Endothelial cell of umbilical vein (primary cell): Measurements from ENCODE around the gene CALML6. TPM values are rescaled to one million over a fixed set of nuclear protein-coding genes. Genes with fewer than 3 reads are reported as not detected.

Experiments
- BruUV-seq: library from RNA; stranded (reverse); fragments of 400-500 nt; replicated peaks from 2 replicates; lab custom pipeline; 2021; lab: Mats Ljungman, UMichigan
- CTCF ChIA-PET: fragments of 300-600, 350-600 bp; sonication (Branson Sonifier 250); formaldehyde crosslinking; loops from one replicate; lab custom pipeline; 2021; ENCODE audit warnings: antibody characterized with exemption, inconsistent platforms; lab: Charles Lee
- POLR2A ChIA-PET: fragments of 300-600, 350-600 bp; sonication (Branson Sonifier 250); formaldehyde crosslinking; loops from one replicate; lab custom pipeline; 2021; ENCODE audit warnings: antibody characterized with exemption, inconsistent platforms; lab: Charles Lee
- DNase-seq: peaks from one replicate; pipeline ENCODE4 v3.0.0-alpha.2; 2011; ENCODE audit warnings: low read depth, low spot score
- FAIRE-seq: peaks from 2 replicates; lab custom pipeline; 2011; peaks lifted over from hg19 to GRCh38; lab: Jason Lieb, UNC
- H2AFZ ChIP-seq: 2 replicates; pipeline ENCODE4 v1.6.0; 2012; ENCODE audit warnings: low read depth, low read length, control low read depth, inconsistent platforms
- H3K27ac ChIP-seq: 2 replicates; pipeline ENCODE4 v1.5.1; 2011; ENCODE audit warnings: low read depth, mild to moderate bottlenecking, control low read depth, low read length, moderate library complexity; ENCODE audit not compliant: insufficient read depth
- H3K27me3 ChIP-seq, 2 experiments: 2 replicates each; pipeline versions ENCODE4 v1.6.0 to v1.6.1; 2011; ENCODE audit warnings: low read length in 2 of 2, mixed read lengths in 1 of 2; ENCODE audit not compliant: control insufficient read depth in 2 of 2, insufficient read depth in 2 of 2
- H3K36me3 ChIP-seq, 2 experiments: 2 replicates in 1 of 2; 3 replicates in 1 of 2; pipeline ENCODE4 v1.5.1; 2011; ENCODE audit warnings: low read length in 2 of 2, mild to moderate bottlenecking in 1 of 2, moderate library complexity in 1 of 2; ENCODE audit not compliant: control insufficient read depth in 2 of 2, insufficient read depth in 2 of 2; ENCODE audit errors: extremely low read depth in 1 of 2
- H3K4me1 ChIP-seq: 3 replicates; pipeline ENCODE4 v1.5.1; 2011; ENCODE audit warnings: mild to moderate bottlenecking, low read length; ENCODE audit not compliant: control insufficient read depth, insufficient read depth; ENCODE audit errors: extremely low read depth
- H3K4me2 ChIP-seq: 2 replicates; pipeline ENCODE4 v1.6.1; 2011; ENCODE audit warnings: low read length, control low read depth, mixed read lengths; ENCODE audit not compliant: insufficient read depth
- H3K4me3 ChIP-seq, 3 experiments: fragments of 200-600 bp in 1 of 3; sonication (generic), shearing (Covaris generic) in 1 of 3; replicated peaks in 1 of 3; 2 replicates each; pipeline ENCODE4 v1.5.1; 2011 to 2016; ENCODE audit warnings: control low read depth in 3 of 3, low read length in 3 of 3, mild to moderate bottlenecking in 2 of 3, inconsistent platforms in 1 of 3, low read depth in 1 of 3, moderate library complexity in 1 of 3; ENCODE audit not compliant: insufficient read depth in 1 of 3
- H3K79me2 ChIP-seq: 2 replicates; pipeline ENCODE4 v1.6.0; 2012; ENCODE audit warnings: low read length, inconsistent platforms; ENCODE audit not compliant: control insufficient read depth, insufficient read depth
- H3K9ac ChIP-seq: replicated peaks from 2 replicates; pipeline ENCODE3; 2011; ENCODE audit warnings: low read length, control low read depth; ENCODE audit not compliant: insufficient read depth; ENCODE audit errors: extremely low read depth
- H3K9me1 ChIP-seq: replicated peaks from 3 replicates; pipeline ENCODE4 v1.6.0; 2011; ENCODE audit warnings: mild to moderate bottlenecking, low read length; ENCODE audit not compliant: control insufficient read depth, insufficient read depth; ENCODE audit errors: extremely low read depth
- H3K9me3 ChIP-seq: replicated peaks from 2 replicates; pipeline ENCODE4 v1.5.1; 2012; ENCODE audit warnings: low read length, inconsistent platforms; ENCODE audit not compliant: control insufficient read depth, insufficient read depth
- H4K20me1 ChIP-seq: replicated peaks from 2 replicates; pipeline ENCODE3; 2011; ENCODE audit warnings: mild to moderate bottlenecking, low read length; ENCODE audit not compliant: control insufficient read depth, insufficient read depth; ENCODE audit errors: extremely low read depth
- EZH2 ChIP-seq: IDR thresholded peaks from 2 replicates; pipeline ENCODE4 v1.6.1; 2012; ENCODE audit warnings: borderline replicate concordance, low read depth, mild to moderate bottlenecking, moderate library complexity, low read length, inconsistent platforms; ENCODE audit not compliant: severe bottlenecking
- FOS ChIP-seq: IDR thresholded peaks from 2 replicates; pipeline ENCODE4 v1.6.1; 2011; ENCODE audit warnings: mild to moderate bottlenecking, low read length, moderate library complexity, borderline replicate concordance; ENCODE audit not compliant: insufficient read depth
- GATA2 ChIP-seq: IDR thresholded peaks from 2 replicates; pipeline ENCODE4 v1.7.0; 2011; ENCODE audit warnings: low read depth, mild to moderate bottlenecking, moderate library complexity, mixed read lengths, low read length; ENCODE audit not compliant: insufficient read length, insufficient read depth
- JUN ChIP-seq: IDR thresholded peaks from 2 replicates; pipeline ENCODE4 v1.6.1; 2011; ENCODE audit warnings: borderline replicate concordance, low read depth; ENCODE audit not compliant: insufficient read length, insufficient read depth
- MYC ChIP-seq: IDR thresholded peaks from one replicate; pipeline ENCODE4 v1.6.1; 2011; ENCODE audit warnings: mild to moderate bottlenecking, low read depth, low read length
- POLR2A ChIP-seq: IDR thresholded peaks from 2 replicates; pipeline ENCODE4 v1.6.1; 2012; ENCODE audit warnings: low read depth, mild to moderate bottlenecking, control low read depth, low read length
- POLR2AphosphoS5 ChIP-seq: IDR thresholded peaks from 2 replicates; pipeline ENCODE4 v1.6.1; 2012; ENCODE audit warnings: low read depth, mild to moderate bottlenecking, control low read depth, low read length, moderate library complexity; ENCODE audit not compliant: insufficient read depth
- dilution Hi-C: fragments of 300-500 bp; cut with MboI; formaldehyde crosslinking; loops from one replicate; pipeline ENCODE4 v1.15.0; 2019; ENCODE audit warnings: low sequenced_read_pairs; ENCODE audit not compliant: extremely low pct_ligation_motif_present
- intact Hi-C: fragments of 100-400 bp; cut with micrococcal nuclease; formaldehyde crosslinking; loops from one replicate; pipeline ENCODE4 v1.10.0; 2022
- polyA plus RNA-seq, 4 experiments: library from polyadenylated mRNA; depleted of rRNA in 3 of 4; stranded (reverse) in 3 of 4; unstranded in 1 of 4; fragments of >200 nt; gene quantifications; 2 replicates each; pipeline versions ENCODE4 v1.2.1 to v1.2.3, GENCODE V29; 2011 to 2012; ENCODE audit warnings: missing spikeins in 1 of 4
- total RNA-seq: library from RNA; stranded (reverse); gene quantifications from 2 replicates; pipeline ENCODE4 v1.2.3, GENCODE V29; 2021
- TF ChIP-seq, protein P1 (sequence below), 2 donors: IDR thresholded peaks; 1 replicate in 1 of 2; 2 replicates in 1 of 2; pipeline ENCODE4 v1.5.1; 2011; ENCODE audit warnings: low read length in 2 of 2, mild to moderate bottlenecking in 2 of 2, moderate library complexity in 2 of 2, control low read depth in 1 of 2, inconsistent platforms in 1 of 2, low read depth in 1 of 2; ENCODE audit not compliant: insufficient read depth in 1 of 2; ENCODE audit errors: extremely low read depth in 1 of 2
- TF ChIP-seq, protein P2 (sequence below): IDR thresholded peaks from 2 replicates; pipeline ENCODE4 v1.6.1; 2011; ENCODE audit not compliant: insufficient read depth, insufficient read length

CALML6 gene
- total and polyA plus RNA-seq, 2 donors (not counting 3 experiments of a cell fraction or from before 2014, with no cell fraction given), result 0.36 to 0.44 TPM

DNA sequence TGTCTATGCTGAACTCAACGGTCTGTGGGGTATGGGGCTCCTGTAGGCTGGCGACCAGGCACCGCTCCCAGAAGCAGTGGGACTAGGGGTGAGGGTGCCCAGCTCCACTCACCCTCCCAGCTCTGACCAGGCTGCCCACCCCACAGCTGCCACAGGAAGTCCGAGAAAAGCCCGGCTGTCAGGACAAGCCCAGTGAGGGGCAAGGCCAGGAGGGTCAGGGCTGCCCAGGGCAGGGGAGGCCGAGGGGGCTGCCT, 7.6 kb downstream of the CALML6 start:
- Histone ChIP-seq H3K79me2 (no peaks in the 10 kb centered on the region), H3K9me3 (no peaks in the 10 kb centered on the region), H3K4me3 (no peak overlapping the region), H3K36me3 (no peaks in the 10 kb centered on the region), H4K20me1 (no peaks in the 10 kb centered on the region), H3K9me1 (no peaks in the 10 kb centered on the region), H3K4me1 (peaks cover 5% of the 10 kb centered on the region), H3K9ac (no peak overlapping the region), H3K4me2 (no peak overlapping the region), H2AFZ (no peak overlapping the region), H3K27me3 (no peaks in the 10 kb centered on the region), H3K27ac (no peak overlapping the region)
- BruUV-seq, result no TSS peak
- CTCF ChIA-PET, result no interaction called here
- FAIRE-seq, result no peak
- intact Hi-C loops (no loop called here), dilution Hi-C loops (no loop called here)
- DNase-seq, result no peak
- TF ChIP-seq JUN (no peak), POLR2A (no peak), GATA2 (no peak), MYC (no peak), FOS (no peak), EZH2 (no peak), POLR2AphosphoS5 (no peak)
- TF ChIP-seq, protein P1, sequence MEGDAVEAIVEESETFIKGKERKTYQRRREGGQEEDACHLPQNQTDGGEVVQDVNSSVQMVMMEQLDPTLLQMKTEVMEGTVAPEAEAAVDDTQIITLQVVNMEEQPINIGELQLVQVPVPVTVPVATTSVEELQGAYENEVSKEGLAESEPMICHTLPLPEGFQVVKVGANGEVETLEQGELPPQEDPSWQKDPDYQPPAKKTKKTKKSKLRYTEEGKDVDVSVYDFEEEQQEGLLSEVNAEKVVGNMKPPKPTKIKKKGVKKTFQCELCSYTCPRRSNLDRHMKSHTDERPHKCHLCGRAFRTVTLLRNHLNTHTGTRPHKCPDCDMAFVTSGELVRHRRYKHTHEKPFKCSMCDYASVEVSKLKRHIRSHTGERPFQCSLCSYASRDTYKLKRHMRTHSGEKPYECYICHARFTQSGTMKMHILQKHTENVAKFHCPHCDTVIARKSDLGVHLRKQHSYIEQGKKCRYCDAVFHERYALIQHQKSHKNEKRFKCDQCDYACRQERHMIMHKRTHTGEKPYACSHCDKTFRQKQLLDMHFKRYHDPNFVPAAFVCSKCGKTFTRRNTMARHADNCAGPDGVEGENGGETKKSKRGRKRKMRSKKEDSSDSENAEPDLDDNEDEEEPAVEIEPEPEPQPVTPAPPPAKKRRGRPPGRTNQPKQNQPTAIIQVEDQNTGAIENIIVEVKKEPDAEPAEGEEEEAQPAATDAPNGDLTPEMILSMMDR (IDR thresholded peaks at IDR 0.05; ENCODE audit: extremely low read depth in 1 of 2, insufficient read depth in 1 of 2, low read depth in 1 of 2, low read length in 2 of 2), result no peak
- TF ChIP-seq, protein P2, sequence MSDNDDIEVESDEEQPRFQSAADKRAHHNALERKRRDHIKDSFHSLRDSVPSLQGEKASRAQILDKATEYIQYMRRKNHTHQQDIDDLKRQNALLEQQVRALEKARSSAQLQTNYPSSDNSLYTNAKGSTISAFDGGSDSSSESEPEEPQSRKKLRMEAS, result no peak
- POLR2A ChIA-PET, result no interaction called here
